B cell (primary cell): ENCODE results near the gene REC8. TPM values are rescaled to one million over a fixed set of nuclear protein-coding genes. Genes with fewer than 3 reads are reported as not detected.
A peak's percentile ranks its signal among the peaks of the same experiment; 100 is the strongest.

ENCODE experiments used
- ATAC-seq: fragments of 200-7000 bp; cut with Tn5 transposase; one replicate; pipeline ENCODE4 v1.10.0; 2021; ENCODE audit warnings: low read depth, mild to moderate bottlenecking, moderate number of reproducible peaks, moderate library complexity
- CTCF ChIA-PET: fragments of 350-600 bp; sonication (Branson Sonifier 250); formaldehyde crosslinking; loops from one replicate; lab custom pipeline; 2021; ENCODE audit warnings: antibody characterized with exemption, inconsistent platforms; lab: Charles Lee
- POLR2A ChIA-PET: fragments of 350-600 bp; sonication (Branson Sonifier 250); formaldehyde crosslinking; loops from one replicate; lab custom pipeline; 2021; ENCODE audit warnings: antibody characterized with exemption; lab: Charles Lee
- DNase-seq: peaks from one replicate; pipeline ENCODE4 v3.0.0; 2013
- H2AFZ ChIP-seq: 2 replicates; pipeline ENCODE4 v1.6.1; 2012; ENCODE audit warnings: mild to moderate bottlenecking, low read depth, low read length; ENCODE audit not compliant: insufficient read depth, poor library complexity, severe bottlenecking
- H3K27ac ChIP-seq, 2 donors: 1 replicate in 1 of 2; 2 replicates in 1 of 2; pipeline ENCODE4 v1.5.1; 2012 to 2013; ENCODE audit warnings: low read length in 2 of 2, mild to moderate bottlenecking in 2 of 2, moderate library complexity in 1 of 2
- H3K27me3 ChIP-seq, 4 experiments: fragments of 200-600 bp in 1 of 4; sonication (generic) in 1 of 4; replicated peaks in 1 of 4; 1 replicate in 2 of 4; 2 replicates in 2 of 4; pipeline versions ENCODE4 v1.6.1 to v1.7.0; 2013 to 2016; ENCODE audit warnings: low read length in 3 of 4, mild to moderate bottlenecking in 2 of 4, mixed read lengths in 1 of 4, moderate library complexity in 1 of 4; ENCODE audit not compliant: insufficient read depth in 4 of 4, control insufficient read depth in 3 of 4; ENCODE audit errors: control extremely low read depth in 1 of 4
- H3K36me3 ChIP-seq, 2 experiments: replicated peaks in 1 of 2; 1 replicate in 1 of 2; 2 replicates in 1 of 2; pipeline versions ENCODE4 v1.6.1 to v1.7.1; 2013; ENCODE audit warnings: low read length in 1 of 2; ENCODE audit not compliant: insufficient read depth in 2 of 2, control insufficient read depth in 1 of 2; ENCODE audit errors: control extremely low read depth in 1 of 2, extremely low read depth in 1 of 2
- H3K4me1 ChIP-seq, 2 donors: fragments of 200-600 bp in 1 of 2; sonication (generic) in 1 of 2; 1 replicate in 1 of 2; 2 replicates in 1 of 2; pipeline versions ENCODE4 v1.5.1 to v1.6.1; 2013 to 2017; ENCODE audit warnings: low read length in 2 of 2; ENCODE audit not compliant: control insufficient read depth in 2 of 2, insufficient read depth in 2 of 2
- H3K4me2 ChIP-seq: replicated peaks from 2 replicates; pipeline ENCODE3; 2012; ENCODE audit warnings: mild to moderate bottlenecking, low read depth, low read length; ENCODE audit not compliant: poor library complexity, severe bottlenecking
- H3K4me3 ChIP-seq, 5 experiments: fragments of 200-600 bp in 1 of 5; sonication (generic) in 1 of 5; 1 replicate in 3 of 5; 2 replicates in 2 of 5; pipeline versions ENCODE4 v1.5.1 to v1.7.0; 2011 to 2016; ENCODE audit warnings: low read length in 4 of 5, mild to moderate bottlenecking in 4 of 5, low read depth in 2 of 5, control low read depth in 1 of 5, moderate library complexity in 1 of 5; ENCODE audit not compliant: insufficient read depth in 1 of 5; ENCODE audit errors: control extremely low read depth in 1 of 5, extremely low read depth in 1 of 5
- H3K79me2 ChIP-seq: fragments of 200-600 bp; sonication (generic); one replicate; pipeline ENCODE4 v1.6.0; 2016; ENCODE audit warnings: low read length; ENCODE audit not compliant: control insufficient read depth, insufficient read depth
- H3K9ac ChIP-seq: fragments of 200-600 bp; sonication (generic); 2 replicates; pipeline ENCODE4 v1.6.1; 2017; ENCODE audit warnings: mild to moderate bottlenecking, low read length, moderate library complexity
- H3K9me3 ChIP-seq, 3 donors: one replicate each; pipeline versions ENCODE4 v1.6.1 to v1.7.1; 2013; ENCODE audit warnings: low read length in 2 of 3; ENCODE audit not compliant: control insufficient read depth in 2 of 3, insufficient read depth in 1 of 3; ENCODE audit errors: control extremely low read depth in 1 of 3
- H4K20me1 ChIP-seq: 2 replicates; pipeline ENCODE4 v1.6.0; 2012; ENCODE audit warnings: mild to moderate bottlenecking, low read length; ENCODE audit not compliant: insufficient read depth, control insufficient read depth, poor library complexity, severe bottlenecking
- H3K27ac Mint-ChIP-seq: one replicate; pipeline ENCODE4 v1.8.0; 2021; ENCODE audit warnings: mixed read lengths
- H3K27me3 Mint-ChIP-seq: one replicate; pipeline ENCODE4 v1.8.0; 2021; ENCODE audit warnings: mixed read lengths
- H3K4me1 Mint-ChIP-seq: one replicate; pipeline ENCODE4 v1.8.0; 2021; ENCODE audit warnings: mixed read lengths
- H3K4me3 Mint-ChIP-seq: one replicate; pipeline ENCODE4 v1.8.0; 2021; ENCODE audit warnings: mixed read lengths
- H3K9me3 Mint-ChIP-seq: one replicate; pipeline ENCODE4 v1.8.0; 2022; ENCODE audit warnings: mixed read lengths; ENCODE audit not compliant: insufficient read depth
- CTCF ChIP-seq: fragments of 200-600 bp; IDR thresholded peaks from one replicate; pipeline ENCODE4 v1.8.0; 2022; ENCODE audit warnings: antibody characterized with exemption, mild to moderate bottlenecking
- EZH2 ChIP-seq: IDR thresholded peaks from 2 replicates; pipeline ENCODE4 v1.6.1; 2012; ENCODE audit warnings: borderline replicate concordance, low read depth, mild to moderate bottlenecking, moderate library complexity, low read length; ENCODE audit not compliant: insufficient read depth, poor library complexity, severe bottlenecking
- WGBS: methylation state at CpG from one replicate; pipeline ENCODE4 v1.1.5; 2013; ENCODE audit warnings: missing lambda C conversion rate; ENCODE audit not compliant: insufficient coverage; 5-methylcytosine and 5-hydroxymethylcytosine counted together
- intact Hi-C: fragments of 100-400 bp; cut with micrococcal nuclease; formaldehyde crosslinking; loops from one replicate; pipeline ENCODE4 v1.10.0; 2022
- polyA plus RNA-seq: library from polyadenylated mRNA; depleted of rRNA; stranded (reverse); fragments of >200 nt; gene quantifications from 2 replicates; pipeline ENCODE4 v1.2.3, GENCODE V29; 2012
- total RNA-seq, 2 donors: library from RNA; stranded (reverse); fragments of 120-200 nt in 1 of 2; gene quantifications; 1 replicate in 1 of 2; 2 replicates in 1 of 2; pipeline versions ENCODE4 v1.2.3 to v1.2.4, GENCODE V29; 2013 to 2022

The REC8 gene
- total and polyA plus RNA-seq, 2 donors (not counting 1 experiment from before 2014, with no cell fraction given) = 34.0 to 62.1 TPM

DNA sequence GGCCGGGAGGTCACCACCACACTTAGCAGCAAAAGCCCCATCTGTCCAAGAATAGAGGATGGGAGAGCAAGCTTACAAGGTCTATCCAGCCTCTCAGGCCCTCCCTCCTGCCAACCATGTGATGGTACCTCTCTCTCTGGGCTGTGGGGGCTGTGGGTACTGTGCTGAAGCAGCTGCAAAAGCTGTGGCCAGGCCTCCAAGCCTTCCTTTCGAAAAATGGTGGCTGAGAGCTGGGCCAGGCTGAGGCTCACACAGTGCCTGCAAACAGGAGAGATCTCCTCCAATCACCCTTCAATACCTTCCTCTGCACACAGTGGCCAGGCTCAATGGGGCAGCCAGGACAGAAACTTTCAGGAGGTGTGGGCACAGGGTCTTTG, 15.6 kb downstream of the REC8 start:
- no peak for ATAC-seq
- POLR2A ChIA-PET = interaction anchor here (1.1 to 2.1 kb wide), 3 partner anchors 26 to 55 kb away, joined by 4 to 6 read pairs (median 6); partner anchors contain the start of genes IRF9 and TINF2
- H3K4me3 ChIP-seq = peak overlapping the region in 2 of 5 experiments; percentile 69 to 77
- Mint-ChIP-seq H3K4me3 (peak overlapping the region; percentile 93), H3K27me3 (no peaks in the 10 kb centered on the region), H3K27ac (peak overlapping the region; percentile 87), H3K9me3 (no peaks in the 10 kb centered on the region), H3K4me1 (peaks cover 30% of the 10 kb centered on the region)
- peaks cover 49% of the 10 kb centered on the region for H3K79me2 ChIP-seq
- CTCF ChIA-PET = interaction anchor here (1.0 to 3.7 kb wide), 7 partner anchors 26 to 254 kb away, joined by 3 to 21 read pairs (median 4); partner anchors contain the start of genes CHMP4A, CIDEB, IRF9 and TINF2
- intact Hi-C loops = no loop called here
- H3K36me3 ChIP-seq = peaks cover 3 to 47% of the 10 kb centered on the region in 2 experiments
- DNase-seq = no peak
- peak overlapping the region in 1 of 2 donors; percentile 86 for H3K27ac ChIP-seq
- peaks cover 14 to 17% of the 10 kb centered on the region in 2 donors for H3K4me1 ChIP-seq
- TF ChIP-seq CTCF = no peak
- TF ChIP-seq EZH2 = no peak
- H3K9me3 ChIP-seq = no peaks in the 10 kb centered on the region
- H3K27me3 ChIP-seq = no peaks in the 10 kb centered on the region
- H2AFZ ChIP-seq = no peak overlapping the region
- H3K4me2 ChIP-seq = peak overlapping the region; percentile 96
- no CpG with 5 or more reads among the region's 2 CpGs for WGBS
- H4K20me1 ChIP-seq = no peaks in the 10 kb centered on the region
- H3K9ac ChIP-seq = peak overlapping the region; percentile 70
